BJ (cell line): ENCODE measurements around the gene TMEM255B. TPM values are rescaled to one million over a fixed set of nuclear protein-coding genes. Genes with fewer than 3 reads are reported as not detected.

ENCODE experiments used
- CTCF ChIA-PET: fragments of 350-600 bp; formaldehyde crosslinking; extraction: SDS; loops from one replicate; lab custom pipeline; 2021; ENCODE audit warnings: antibody characterized with exemption, inconsistent platforms; lab: Yijun Ruan, JAX
- POLR2A ChIA-PET: fragments of 300-600 bp; sonication (Branson Sonifier 250); formaldehyde crosslinking; extraction: SDS; loops from one replicate; lab custom pipeline; 2021; ENCODE audit warnings: antibody characterized with exemption; lab: Charles Lee
- DNase-seq: peaks from one replicate; pipeline ENCODE4 v3.0.0-alpha.2; 2011; ENCODE audit warnings: low read depth
- H3K27me3 ChIP-seq: 2 replicates; pipeline ENCODE4 v1.6.0; 2011; ENCODE audit warnings: low read length; ENCODE audit not compliant: control insufficient read depth, insufficient read depth
- H3K36me3 ChIP-seq: 2 replicates; pipeline ENCODE4 v1.5.1; 2011; ENCODE audit warnings: low read length; ENCODE audit not compliant: control insufficient read depth, insufficient read depth
- H3K4me3 ChIP-seq: 2 replicates; pipeline ENCODE4 v1.5.1; 2011; ENCODE audit warnings: low read depth, mild to moderate bottlenecking, control low read depth, low read length
- polyA plus RNA-seq: library from polyadenylated mRNA; depleted of rRNA; stranded (reverse); fragments of >200 nt; gene quantifications from 2 replicates; pipeline ENCODE4 v1.2.3, GENCODE V29; 2011
- TF ChIP-seq, protein P1 (sequence below): IDR thresholded peaks from 2 replicates; pipeline ENCODE4 v1.5.1; 2011; ENCODE audit warnings: low read depth, mild to moderate bottlenecking, control low read depth, inconsistent platforms, low read length, moderate library complexity; ENCODE audit not compliant: insufficient read depth

The TMEM255B gene
- polyA plus RNA-seq, 1 experiment, result 1.9 TPM

DNA sequence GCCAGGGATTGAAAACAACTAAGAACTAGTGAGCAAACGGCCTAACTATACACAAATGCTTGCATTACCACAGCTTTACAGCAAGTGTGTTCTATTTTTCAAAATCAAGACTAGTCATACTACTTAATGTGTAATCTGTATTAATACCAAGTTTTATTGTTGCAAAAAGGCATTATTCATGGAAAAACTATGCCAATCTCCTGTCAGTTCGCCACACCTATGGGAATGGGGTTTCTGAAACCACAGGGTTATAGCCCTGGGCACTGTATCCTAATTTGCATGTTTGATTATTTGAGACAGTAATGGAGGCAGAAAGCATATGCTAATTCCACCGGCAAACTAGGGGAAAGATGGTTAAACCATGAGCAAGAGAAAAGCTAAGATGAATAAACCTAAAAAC, 90.5 kb downstream of the TMEM255B start:
- ChIA-PET CTCF (interaction anchor here (1.0 to 1.2 kb wide), 3 partner anchors 9 to 98 kb away, joined by 3 to 6 read pairs (median 3); no protein-coding TSS in a partner anchor), POLR2A (no interaction called here)
- H3K36me3 ChIP-seq, result peaks cover 20% of the 10 kb centered on the region
- DNase-seq, result no peak
- no peak overlapping the region for H3K4me3 ChIP-seq
- TF ChIP-seq, protein P1, sequence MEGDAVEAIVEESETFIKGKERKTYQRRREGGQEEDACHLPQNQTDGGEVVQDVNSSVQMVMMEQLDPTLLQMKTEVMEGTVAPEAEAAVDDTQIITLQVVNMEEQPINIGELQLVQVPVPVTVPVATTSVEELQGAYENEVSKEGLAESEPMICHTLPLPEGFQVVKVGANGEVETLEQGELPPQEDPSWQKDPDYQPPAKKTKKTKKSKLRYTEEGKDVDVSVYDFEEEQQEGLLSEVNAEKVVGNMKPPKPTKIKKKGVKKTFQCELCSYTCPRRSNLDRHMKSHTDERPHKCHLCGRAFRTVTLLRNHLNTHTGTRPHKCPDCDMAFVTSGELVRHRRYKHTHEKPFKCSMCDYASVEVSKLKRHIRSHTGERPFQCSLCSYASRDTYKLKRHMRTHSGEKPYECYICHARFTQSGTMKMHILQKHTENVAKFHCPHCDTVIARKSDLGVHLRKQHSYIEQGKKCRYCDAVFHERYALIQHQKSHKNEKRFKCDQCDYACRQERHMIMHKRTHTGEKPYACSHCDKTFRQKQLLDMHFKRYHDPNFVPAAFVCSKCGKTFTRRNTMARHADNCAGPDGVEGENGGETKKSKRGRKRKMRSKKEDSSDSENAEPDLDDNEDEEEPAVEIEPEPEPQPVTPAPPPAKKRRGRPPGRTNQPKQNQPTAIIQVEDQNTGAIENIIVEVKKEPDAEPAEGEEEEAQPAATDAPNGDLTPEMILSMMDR, result no peak
- H3K27me3 ChIP-seq, result no peaks in the 10 kb centered on the region

DNA sequence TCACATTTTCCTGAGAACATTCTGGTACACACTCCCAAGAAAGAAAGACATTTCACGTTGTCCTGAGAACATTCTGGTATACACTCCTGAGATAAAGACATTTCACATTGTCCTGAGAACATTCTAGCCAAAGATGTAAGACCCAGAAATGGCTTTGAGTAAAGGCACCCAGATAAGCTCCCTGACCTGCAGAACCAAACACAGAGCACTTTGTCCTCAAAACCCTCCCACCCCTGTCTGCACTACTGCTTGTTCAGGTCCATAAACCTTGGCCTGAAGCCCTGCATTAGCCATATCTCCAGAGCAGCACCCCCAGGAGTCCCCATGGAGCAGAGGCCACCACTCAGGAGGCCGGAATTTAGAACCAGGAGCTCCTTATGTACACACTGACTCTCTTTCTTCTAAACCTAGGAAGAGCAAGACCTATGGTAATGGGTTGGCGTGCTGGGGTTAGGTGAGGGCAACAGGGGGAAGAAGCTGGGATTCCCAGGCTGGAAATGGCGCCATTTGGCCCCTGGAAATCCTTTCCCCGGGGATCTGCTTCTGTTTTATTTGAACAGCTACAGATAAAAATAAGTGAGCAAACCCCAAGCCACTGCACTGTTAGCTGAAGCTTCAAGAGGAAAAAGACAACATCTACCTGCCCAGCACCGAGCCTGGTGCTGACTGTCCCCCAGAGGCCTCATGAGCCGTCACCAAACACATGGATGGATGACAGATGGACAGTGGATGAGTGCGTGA, 91.1 kb downstream of the TMEM255B start:
- POLR2A ChIA-PET, result no interaction called here
- Histone ChIP-seq H3K36me3 (peaks cover 17% of the 10 kb centered on the region), H3K4me3 (no peak overlapping the region), H3K27me3 (no peaks in the 10 kb centered on the region)
- DNase-seq, result no peak
- TF ChIP-seq, protein P1, result no peak
- CTCF ChIA-PET, result interaction anchor here (1.0 to 1.2 kb wide), 3 partner anchors 10 to 98 kb away, joined by 3 to 6 read pairs (median 3); no protein-coding TSS in a partner anchor

DNA sequence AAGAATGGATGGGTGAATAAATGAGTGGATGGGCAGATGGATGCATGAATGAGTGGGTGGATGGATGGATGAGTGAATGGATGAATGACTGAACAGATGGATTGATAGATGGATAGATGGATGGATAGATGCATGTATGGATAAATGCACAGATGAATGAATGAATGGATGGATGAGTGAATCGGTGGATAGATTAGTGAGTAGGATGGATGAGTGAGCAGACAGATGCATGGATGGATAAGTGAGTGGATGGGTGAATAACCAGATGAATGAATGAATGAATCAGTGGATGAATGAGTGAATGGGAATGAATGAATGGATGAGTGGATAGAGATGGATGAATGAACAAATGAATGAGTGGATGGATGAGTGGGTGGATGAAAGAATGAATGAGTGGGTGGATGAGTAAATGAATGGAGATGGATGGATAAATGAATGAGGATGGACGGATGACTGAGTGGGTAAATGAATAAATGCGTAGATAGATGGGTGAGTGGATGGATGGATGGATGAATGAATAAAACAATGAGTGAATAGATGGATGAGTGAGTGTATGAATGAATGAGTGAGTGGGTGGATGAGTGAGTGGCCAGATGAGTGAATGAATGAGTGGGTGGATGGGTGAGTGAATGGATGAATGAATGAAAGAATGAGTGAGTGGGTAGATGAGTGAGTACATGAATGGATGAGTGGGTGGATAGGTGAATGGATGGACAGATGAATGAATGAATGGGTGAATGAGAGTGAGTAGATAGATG, 91.9 kb downstream of the TMEM255B start:
- Histone ChIP-seq H3K27me3 (no peaks in the 10 kb centered on the region), H3K4me3 (no peak overlapping the region), H3K36me3 (peaks cover 13% of the 10 kb centered on the region)
- TF ChIP-seq, protein P1, result no peak
- ChIA-PET POLR2A (no interaction called here), CTCF (interaction anchor here (1.2 kb wide), 1 partner anchor 97 kb away, joined by 6 read pairs; no protein-coding TSS in a partner anchor)
- DNase-seq, result no peak

DNA sequence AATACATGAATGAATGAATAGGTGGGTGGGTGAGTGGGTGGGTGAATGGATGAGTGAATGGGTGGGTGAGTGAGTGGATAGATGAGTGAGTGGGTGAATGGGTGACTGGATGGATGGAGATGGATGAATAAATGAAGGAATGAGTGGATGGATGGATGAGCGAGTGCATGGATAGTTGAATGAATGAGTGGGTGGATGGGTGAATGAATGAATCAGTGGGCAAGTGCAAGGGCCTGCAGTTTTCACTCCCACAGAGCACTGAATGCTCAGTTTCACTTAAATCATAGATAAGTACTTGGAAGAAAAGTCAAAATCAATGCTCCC, 92.4 kb downstream of the TMEM255B start:
- Histone ChIP-seq H3K27me3 (no peaks in the 10 kb centered on the region), H3K4me3 (no peak overlapping the region), H3K36me3 (peaks cover 10% of the 10 kb centered on the region)
- POLR2A ChIA-PET, result no interaction called here
- TF ChIP-seq, protein P1, result no peak
- DNase-seq, result no peak
- CTCF ChIA-PET, result no interaction called here

DNA sequence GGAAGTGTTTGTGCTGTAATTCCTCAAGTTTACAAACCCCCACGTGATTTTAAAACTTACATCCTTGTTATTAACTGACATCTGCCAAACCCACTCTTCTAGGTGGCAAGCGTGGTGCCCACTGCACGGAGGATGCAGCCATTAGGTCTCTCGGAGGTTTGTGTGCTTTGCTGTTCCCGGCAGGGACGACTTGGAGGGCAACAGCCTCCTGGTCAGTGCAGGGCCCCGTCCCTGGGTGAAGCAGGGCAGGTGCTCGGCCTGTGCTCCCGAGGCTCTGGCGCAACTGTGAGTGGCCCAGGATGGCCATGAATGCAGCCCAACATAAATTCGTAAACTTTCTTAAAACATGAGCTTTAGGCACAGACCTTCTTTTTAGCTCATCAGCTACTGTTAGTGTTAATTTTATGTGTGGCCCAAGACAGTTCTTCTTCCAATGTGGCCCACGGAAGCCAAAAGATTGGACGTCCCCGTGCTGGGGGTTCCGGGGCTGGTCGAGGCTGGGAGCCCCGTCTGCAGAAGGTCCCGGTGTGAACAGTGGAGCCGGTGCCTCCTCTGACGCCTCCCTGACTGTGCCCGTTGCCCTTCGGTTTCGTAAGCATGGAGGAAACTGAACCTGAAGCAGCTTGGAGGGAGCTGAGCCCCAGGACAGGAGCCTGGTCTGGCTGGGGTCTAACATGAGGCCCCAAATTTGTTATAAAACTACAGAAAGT, 93.0 kb downstream of the TMEM255B start:
- no peaks in the 10 kb centered on the region for H3K27me3 ChIP-seq
- ChIA-PET POLR2A (no interaction called here), CTCF (no interaction called here)
- TF ChIP-seq, protein P1, result no peak
- no peak overlapping the region for H3K4me3 ChIP-seq
- peaks cover 8% of the 10 kb centered on the region for H3K36me3 ChIP-seq
- DNase-seq, result no peak
